Suppressor macrophage treated with lipopolysaccharide for 1 hour (primary cell): ENCODE measurements around the gene FAM200B.

Experiments used
- DNase-seq, 3 donors: peaks; one replicate each; pipeline ENCODE4 v3.0.0-alpha.2; 2020 to 2022

Gene FAM200B

DNA sequence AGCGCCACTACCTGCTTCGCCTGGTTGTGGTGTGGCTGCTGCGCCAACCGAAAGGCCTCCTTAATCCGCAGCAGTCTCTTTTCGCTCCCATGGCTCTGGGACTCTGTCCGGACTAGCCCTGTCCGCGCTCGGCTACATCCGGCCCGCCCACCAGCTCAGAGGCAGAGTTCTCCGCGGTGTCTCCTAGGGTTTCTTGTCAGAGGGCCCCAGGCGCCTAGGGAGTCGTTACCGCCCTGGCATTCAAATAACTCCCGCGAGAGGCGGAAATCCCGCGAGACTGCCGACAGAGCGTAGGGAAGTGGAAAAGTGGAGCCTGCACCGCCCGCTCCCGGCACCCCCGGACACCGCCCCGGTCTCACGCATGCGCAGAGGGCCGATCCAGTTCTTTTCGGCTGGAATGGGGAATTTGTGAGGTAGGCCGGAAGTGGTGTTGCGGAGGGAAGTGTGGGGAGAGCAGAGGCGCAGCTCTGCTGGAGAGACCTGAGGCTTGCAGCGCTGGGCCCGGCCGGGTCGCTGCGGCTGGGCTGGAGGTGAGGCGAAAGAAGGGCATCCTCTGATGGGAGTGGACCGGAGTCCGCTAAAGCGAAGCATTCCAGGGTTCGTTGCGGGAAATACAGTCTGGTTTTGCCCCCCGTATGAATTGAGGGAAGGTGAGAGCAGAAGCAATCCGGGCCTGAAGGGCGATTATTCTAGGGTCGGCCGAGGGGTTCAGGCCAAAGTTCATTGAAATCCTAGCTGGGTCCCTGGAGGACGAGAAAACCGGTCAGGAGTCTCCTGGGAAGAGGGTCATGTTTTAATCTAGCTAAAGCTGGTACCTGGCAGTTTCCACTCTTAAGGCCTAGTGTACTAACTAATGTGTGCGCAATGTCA lies at the start of gene FAM200B:
FAM200B (plus strand) TSS at position 456 of the 870 bp plus-strand sequence. CDS start 5,151 bp downstream, outside the sequence.
- peak; percentile 99 to 100 (median 100) for DNase-seq

- no peak for DNase-seq
These were observed 44.8 kb upstream of the FAM200B start for GRCh38 chr4:15636818-15637217.

DNA sequence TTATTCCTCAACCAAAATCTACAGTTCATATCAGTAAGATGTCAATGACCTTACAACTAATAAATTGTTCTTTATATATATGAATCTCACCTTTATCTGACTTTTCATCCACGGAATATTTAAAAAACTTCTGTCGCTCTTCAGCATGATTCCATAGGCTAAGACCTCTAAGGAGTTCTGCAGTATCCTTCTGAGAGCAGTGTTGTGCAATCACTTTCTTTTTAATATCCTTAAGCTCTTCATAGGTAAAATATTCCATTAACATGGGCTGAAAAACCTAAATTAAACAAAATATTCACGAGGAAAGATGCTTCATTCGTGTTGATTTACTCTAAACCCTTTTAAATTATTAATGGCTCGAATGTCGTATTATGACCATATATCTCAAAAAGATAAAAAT lies 43.2 kb upstream of the FAM200B start:
- DNase-seq, result no peak

- DNase-seq, result no peak
These were observed 33.0 kb upstream of the FAM200B start for GRCh38 chr4:15648600-15648999.

DNA sequence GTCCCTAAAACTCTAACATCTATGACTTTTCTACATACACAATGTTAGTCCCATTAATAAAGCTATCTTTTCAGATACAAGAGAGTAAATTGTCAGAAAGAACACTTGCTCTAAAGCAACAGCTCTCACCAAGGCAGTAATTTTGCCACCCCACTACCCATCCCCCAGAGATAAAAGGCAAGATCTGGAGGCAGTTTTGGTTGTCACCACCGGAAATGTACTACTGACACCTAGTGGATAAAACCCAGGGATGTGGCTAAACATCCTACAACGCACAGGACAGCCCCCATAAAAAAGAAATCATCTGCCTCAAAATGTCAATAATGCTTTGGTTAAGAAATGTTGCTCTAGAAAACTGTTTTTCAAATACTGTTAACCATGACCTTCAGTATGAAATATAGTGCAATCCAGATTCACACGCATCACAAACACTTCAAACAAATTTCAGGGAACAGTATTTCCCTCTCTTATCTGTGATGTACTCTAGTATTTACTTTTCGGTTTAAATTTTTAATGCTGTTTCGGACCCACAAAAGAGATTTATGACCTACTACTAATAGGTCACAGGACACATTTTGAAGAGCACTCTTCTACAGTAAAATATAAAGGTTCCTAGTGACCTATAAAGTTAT lies 31.6 kb upstream of the FAM200B start:
- DNase-seq, result peak; percentile 61 to 73 (median 68)

GRCh38 chr4:15651676-15652075 lies 30.0 kb upstream of the FAM200B start:
- DNase-seq, result no peak

DNA sequence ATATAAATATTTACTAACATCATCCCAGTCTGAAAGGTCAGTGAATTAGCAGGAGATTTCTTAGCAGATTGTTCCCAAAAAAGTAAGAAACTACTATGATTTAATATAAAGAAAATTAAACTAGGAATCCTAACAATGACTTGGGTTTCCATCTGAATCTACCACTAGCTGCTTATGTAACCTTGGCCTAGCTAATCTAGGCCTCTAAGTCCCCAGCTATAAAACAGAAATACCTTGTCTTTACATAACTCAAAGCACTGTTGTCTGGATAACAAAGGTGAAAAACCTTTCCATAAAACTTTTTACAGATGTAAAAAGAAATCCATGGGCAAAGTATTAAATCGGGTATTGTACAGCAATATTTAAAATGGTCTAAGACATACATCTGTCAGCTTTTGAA lies 29.4 kb upstream of the FAM200B start:
- no peak for DNase-seq

GRCh38 chr4:15652841-15653240 lies 28.8 kb upstream of the FAM200B start:
- DNase-seq, result no peak

- no peak for DNase-seq
These were observed 28.2 kb upstream of the FAM200B start for GRCh38 chr4:15653420-15653819.

GRCh38 chr4:15653864-15654592 lies 27.6 kb upstream of the FAM200B start:
- peak; percentile 31 to 50 (median 38) for DNase-seq

DNA sequence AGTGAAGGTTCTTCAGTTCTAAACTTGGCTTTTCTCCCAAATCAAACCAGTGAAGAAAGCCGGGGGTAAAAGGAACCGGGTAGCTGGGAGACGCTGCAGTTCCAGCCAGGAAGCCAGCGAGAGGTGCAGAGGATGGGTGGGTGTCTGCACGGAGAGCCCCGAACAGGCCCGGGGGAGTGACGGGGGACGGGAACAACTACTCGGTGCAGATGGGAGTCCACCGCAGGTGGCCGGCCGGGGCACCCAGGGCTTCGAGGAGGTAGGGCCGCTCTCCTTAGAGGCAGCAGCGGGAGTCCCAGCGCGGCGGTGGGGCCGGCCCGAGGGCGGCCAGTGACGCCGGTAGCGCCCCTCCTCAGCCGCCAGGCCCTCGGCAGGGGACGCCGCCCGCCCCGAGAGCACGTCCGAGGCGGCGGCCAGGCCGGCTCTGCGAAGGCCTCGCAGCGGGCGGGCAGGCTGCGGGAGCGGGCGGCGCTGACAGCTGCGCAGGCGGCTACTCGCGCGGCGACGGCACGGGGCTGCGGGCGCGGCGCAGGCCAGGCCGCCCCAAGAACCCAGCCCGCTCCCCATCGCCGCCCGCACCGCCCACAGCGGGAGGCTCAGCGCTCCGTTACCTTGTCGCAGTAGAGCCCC lies 26.9 kb upstream of the FAM200B start:
- peak; percentile 35 to 70 (median 56) for DNase-seq

DNA sequence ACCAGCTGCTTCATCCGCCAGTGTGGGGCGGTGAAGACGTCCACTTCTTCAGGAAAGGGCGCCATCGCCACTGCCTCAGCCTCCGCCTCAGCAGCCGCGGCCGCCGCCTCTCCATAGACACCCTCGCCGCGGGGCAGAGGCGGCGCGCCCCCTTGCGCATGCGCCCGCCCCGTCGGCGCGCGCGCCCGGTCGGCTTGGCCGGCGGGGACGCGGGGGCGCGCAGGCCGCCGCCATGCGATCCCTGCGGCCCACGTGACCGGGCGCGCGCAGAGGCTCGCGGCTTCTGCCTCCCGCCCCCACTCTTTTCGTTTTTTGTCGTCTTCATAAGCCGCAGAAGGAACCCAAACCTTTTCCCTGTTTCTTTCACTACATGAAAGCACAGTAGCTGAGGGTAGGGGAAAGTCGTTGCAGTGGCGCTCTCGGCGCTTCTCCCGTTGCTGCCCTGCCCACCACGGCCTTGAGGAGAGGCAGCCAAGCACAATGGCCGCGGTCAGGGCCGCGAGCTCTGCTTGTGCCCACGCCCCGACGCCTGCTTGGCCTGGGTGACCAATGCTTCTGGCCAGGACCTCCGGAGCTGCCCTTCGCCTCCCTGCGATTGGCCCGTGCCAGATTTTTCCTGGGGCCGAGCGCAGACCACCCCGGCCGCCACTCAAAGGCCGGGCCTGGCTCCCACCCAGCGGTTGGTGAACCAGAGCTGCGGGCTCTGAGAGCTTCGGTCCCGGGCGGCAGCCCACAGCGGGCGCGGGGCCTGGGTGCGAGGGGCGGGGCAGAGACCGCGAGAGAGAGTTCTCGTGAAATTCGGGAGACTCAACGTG lies 26.2 kb upstream of the FAM200B start, which contains the start of gene FBXL5:
FBXL5 (minus strand) TSS at position 135 of the 815 bp plus-strand sequence; CDS start at position 65, 70 bp downstream.
- DNase-seq, result peak; percentile 92 to 99 (median 97)

- DNase-seq, result no peak
These were observed 25.6 kb upstream of the FAM200B start for GRCh38 chr4:15656038-15656470.

GRCh38 chr4:15657366-15657765 lies 24.3 kb upstream of the FAM200B start:
- DNase-seq, result no peak

DNA sequence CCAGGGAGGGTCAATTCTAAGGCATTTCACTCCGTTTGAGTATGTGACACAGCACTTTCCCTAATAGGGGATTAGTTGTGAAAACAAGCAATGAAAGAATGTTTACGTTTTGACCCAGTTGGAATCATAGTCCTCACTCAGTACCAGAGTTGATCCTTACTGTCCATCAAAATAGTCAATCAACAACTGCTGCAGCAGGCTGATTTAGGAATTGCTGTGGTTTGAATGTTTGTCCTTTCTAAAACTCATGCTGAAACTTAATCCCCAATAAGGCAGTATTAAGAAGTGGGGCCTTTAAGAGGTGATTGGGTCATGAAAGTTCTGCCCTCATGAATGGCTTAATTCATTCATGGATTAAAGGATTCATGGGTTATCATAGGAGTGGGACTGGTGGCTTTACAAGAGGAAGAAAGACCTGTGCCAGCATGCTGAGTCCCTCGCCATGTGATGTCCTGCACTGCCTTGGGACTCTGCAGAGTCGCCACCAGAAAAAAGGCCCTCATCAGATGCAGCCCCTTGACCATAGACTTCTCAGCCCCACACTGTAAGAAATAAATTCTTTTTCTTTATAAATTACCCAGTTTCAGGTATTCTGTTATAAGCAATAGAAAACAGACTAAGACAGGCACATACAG lies 23.4 kb upstream of the FAM200B start:
- no peak for DNase-seq

DNA sequence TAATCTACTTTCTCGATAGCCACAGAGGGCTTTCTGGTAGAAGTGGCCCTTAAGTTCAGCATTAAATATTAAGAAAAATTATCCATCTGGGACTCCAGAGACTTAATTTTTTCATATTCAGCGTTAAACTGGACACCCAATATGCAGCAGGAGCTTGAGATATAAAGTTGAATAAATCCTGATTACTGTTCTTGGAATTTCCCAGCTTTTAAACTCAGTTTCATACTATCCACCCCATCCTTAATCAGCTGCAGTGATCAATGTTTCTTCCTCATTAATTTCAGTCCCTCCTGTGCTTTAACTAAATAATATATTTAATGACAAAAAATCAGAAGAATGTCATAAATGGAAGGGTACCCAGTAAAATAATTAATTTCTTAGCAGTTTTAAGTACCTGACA lies 22.8 kb upstream of the FAM200B start:
- peak in 2 of 3 donors; percentile 47 to 68 for DNase-seq

DNA sequence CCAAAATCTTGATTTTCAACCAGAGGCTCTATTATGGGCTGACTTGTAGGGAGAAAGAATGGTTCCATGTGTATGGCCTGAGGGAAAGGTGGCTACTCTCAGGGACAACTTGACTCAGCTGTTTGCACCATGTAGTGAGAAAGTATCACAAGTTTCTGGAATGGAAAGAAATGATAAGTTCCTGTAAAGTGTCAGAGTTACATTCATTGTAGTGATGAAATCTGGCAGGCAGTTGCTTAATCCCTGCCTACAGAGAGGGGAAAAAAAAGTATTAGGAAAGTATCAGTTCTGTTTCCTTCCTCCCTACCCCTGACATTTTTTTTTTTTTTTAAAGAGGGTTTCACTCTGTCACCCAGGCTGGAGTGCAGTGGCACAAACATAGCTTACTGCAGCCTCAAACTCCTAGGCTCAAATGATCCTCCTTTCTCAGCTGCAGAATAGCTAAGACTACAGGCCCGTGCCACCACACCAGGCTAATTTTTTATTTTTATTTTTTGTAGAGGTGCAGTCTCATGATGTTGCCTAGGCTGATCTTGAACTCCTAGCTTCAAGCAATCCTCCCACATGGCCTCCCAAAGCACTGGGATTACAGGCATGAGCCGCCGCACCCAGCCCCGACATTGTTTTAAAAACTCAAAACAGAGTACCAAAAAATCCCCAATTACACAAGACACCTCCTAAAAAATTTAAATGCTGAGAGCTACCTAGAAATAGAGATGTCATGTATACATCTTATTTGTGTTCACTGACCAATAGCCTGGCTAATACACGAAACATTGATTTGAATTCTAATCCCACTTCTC lies 21.7 kb upstream of the FAM200B start:
- DNase-seq, result peak; percentile 85 to 99 (median 97)

- DNase-seq, result peak; percentile 72 to 93 (median 91)
These were observed 15.8 kb upstream of the FAM200B start for GRCh38 chr4:15665753-15666365.

DNA sequence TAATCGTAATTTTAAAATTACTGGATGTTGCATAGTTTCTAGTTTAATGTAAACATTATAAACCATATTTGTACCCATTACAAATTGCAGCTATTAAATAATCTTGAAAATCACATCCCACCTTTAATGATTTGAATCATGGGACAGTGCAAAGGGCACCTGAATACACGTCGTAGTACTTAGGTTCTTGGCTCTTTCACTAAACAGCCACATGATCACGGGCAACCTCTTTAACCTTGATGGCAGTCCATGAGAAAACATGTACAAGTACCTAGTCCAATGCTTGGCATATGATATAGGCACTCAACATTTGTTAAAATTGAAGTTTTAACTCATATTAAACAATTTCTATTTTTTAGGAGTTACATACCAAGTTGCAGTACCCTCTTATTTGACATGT lies 14.6 kb upstream of the FAM200B start:
- DNase-seq, result no peak
